PC-9 (cell line): ENCODE measurements around the gene SYT8. TPM values are rescaled to one million over a fixed set of nuclear protein-coding genes. Genes with fewer than 3 reads are reported as not detected.

Experiments used
- BruUV-seq: library from RNA; stranded (reverse); fragments of 400-500 nt; replicated peaks from 2 replicates; lab custom pipeline; 2021; lab: Mats Ljungman, UMichigan
- CTCF ChIA-PET: fragments of 300-600 bp; sonication (Branson Sonifier 250); formaldehyde crosslinking; loops from one replicate; lab custom pipeline; 2022; ENCODE audit warnings: antibody characterized with exemption; lab: Charles Lee
- POLR2A ChIA-PET: fragments of 300-600 bp; sonication (Branson Sonifier 250); formaldehyde crosslinking; loops from one replicate; lab custom pipeline; 2022; ENCODE audit warnings: antibody characterized with exemption; ENCODE audit not compliant: unreplicated experiment; lab: Charles Lee
- DNase-seq, 2 experiments: peaks; one replicate each; pipeline versions ENCODE4 v3.0.0 to v3.0.0-alpha.2; 2015 to 2022; ENCODE audit warnings: mixed read lengths in 1 of 2
- H2AFZ ChIP-seq: fragments of 200-600 bp; sonication (generic); 2 replicates; pipeline ENCODE4 v1.8.1; 2017; ENCODE audit warnings: antibody characterized with exemption
- H3F3A ChIP-seq: fragments of 200-600 bp; sonication (generic); 2 replicates; pipeline ENCODE4 v1.8.1; 2017; ENCODE audit warnings: antibody characterized with exemption, mild to moderate bottlenecking, low read depth; ENCODE audit not compliant: insufficient read depth
- H3K27ac ChIP-seq: fragments of 200-600 bp; sonication (generic); 2 replicates; pipeline ENCODE4 v1.6.1; 2016; ENCODE audit warnings: mixed run types
- H3K27me3 ChIP-seq: fragments of 200-600 bp; sonication (generic); 2 replicates; pipeline ENCODE4 v1.6.1; 2016; ENCODE audit warnings: low read depth, mixed run types; ENCODE audit not compliant: insufficient read depth
- H3K36me3 ChIP-seq: fragments of 200-600 bp; sonication (generic); 2 replicates; pipeline ENCODE4 v1.6.1; 2016; ENCODE audit warnings: low read depth, mixed run types
- H3K4me1 ChIP-seq: fragments of 200-600 bp; sonication (generic); replicated peaks from 2 replicates; pipeline ENCODE4 v1.6.1; 2016; ENCODE audit warnings: mixed run types; ENCODE audit not compliant: insufficient read depth
- H3K4me2 ChIP-seq: fragments of 200-600 bp; sonication (generic); 2 replicates; pipeline ENCODE4 v1.6.1; 2017; ENCODE audit warnings: mixed run types
- H3K4me3 ChIP-seq: fragments of 200-600 bp; sonication (generic); 2 replicates; pipeline ENCODE4 v1.6.1; 2016; ENCODE audit warnings: mixed run types
- H3K79me2 ChIP-seq: fragments of 200-600 bp; sonication (generic); 2 replicates; pipeline ENCODE4 v1.6.1; 2017; ENCODE audit warnings: low read depth, mixed run types
- H3K9me2 ChIP-seq: fragments of 200-600 bp; sonication (generic); 2 replicates; pipeline ENCODE4 v1.8.1; 2017; ENCODE audit warnings: mild to moderate bottlenecking; ENCODE audit not compliant: insufficient read depth
- H3K9me3 ChIP-seq: fragments of 200-600 bp; sonication (generic); 2 replicates; pipeline ENCODE4 v1.8.1; 2016; ENCODE audit warnings: low read depth; ENCODE audit not compliant: insufficient read depth
- H4K20me1 ChIP-seq: fragments of 200-600 bp; sonication (generic); 2 replicates; pipeline ENCODE4 v1.8.1; 2017; ENCODE audit not compliant: insufficient read depth
- CTCF ChIP-seq: fragments of 200-600 bp; sonication (generic); conservative IDR thresholded peaks from 2 replicates; pipeline ENCODE4 v1.6.1; 2017; ENCODE audit warnings: mixed run types, antibody characterized with exemption, mild to moderate bottlenecking, moderate library complexity
- EZH2 ChIP-seq: fragments of 200-600 bp; sonication (generic); IDR thresholded peaks from 2 replicates; pipeline ENCODE4 v1.8.0; 2017; ENCODE audit warnings: antibody characterized with exemption, low read depth
- intact Hi-C: fragments of 100-400 bp; cut with micrococcal nuclease; formaldehyde crosslinking; loops from one replicate; pipeline ENCODE4 v1.10.0; 2022; ENCODE audit not compliant: unreplicated experiment
- total RNA-seq: library from RNA; stranded (reverse); gene quantifications from 2 replicates; pipeline ENCODE4 v1.2.3, GENCODE V29; 2021

The SYT8 gene
- total RNA-seq, 1 experiment from 2014 or later, result 8.9 TPM

- TF ChIP-seq EZH2 (no peak), CTCF (no peak)
- no peak overlapping the region for H3K4me2 ChIP-seq
Observed at GRCh38 chr11:1864831-1865665, 30.3 kb downstream of the SYT8 start.

GRCh38 chr11:1866226-1866625 is 31.4 kb downstream of the SYT8 start:
- Histone ChIP-seq H3K9me3 (no peaks in the 10 kb centered on the region), H3K27me3 (0 out of 2 replicates have a peak, but pooled peaks cover 11% of the 10 kb centered on the region), H2AFZ (no peak overlapping the region), H4K20me1 (no peaks in the 10 kb centered on the region), H3K4me3 (no peak overlapping the region), H3K4me2 (no peak overlapping the region), H3F3A (no peaks in the 10 kb centered on the region), H3K27ac (no peak overlapping the region), H3K79me2 (no peaks in the 10 kb centered on the region), H3K4me1 (peaks cover 18% of the 10 kb centered on the region), H3K36me3 (no peaks in the 10 kb centered on the region), H3K9me2 (no peaks in the 10 kb centered on the region)
- BruUV-seq, result no TSS peak
- DNase-seq, result no peak
- CTCF ChIA-PET, result no interaction called here
- intact Hi-C loops, result no loop called here
- TF ChIP-seq CTCF, result no peak
- TF ChIP-seq EZH2, result no peak
- POLR2A ChIA-PET, result no interaction called here

More at GRCh38 chr11:1864831-1865665, 30.3 kb downstream of the SYT8 start:
- intact Hi-C loops, result no loop called here
- ChIA-PET POLR2A (no interaction called here), CTCF (no interaction called here)
- Histone ChIP-seq H3F3A (no peaks in the 10 kb centered on the region), H3K27me3 (0 out of 2 replicates have a peak, but pooled peaks cover 1% of the 10 kb centered on the region), H3K36me3 (no peaks in the 10 kb centered on the region), H3K79me2 (no peaks in the 10 kb centered on the region), H3K27ac (no peak overlapping the region), H3K9me3 (no peaks in the 10 kb centered on the region), H3K4me3 (no peak overlapping the region), H4K20me1 (no peaks in the 10 kb centered on the region), H2AFZ (no peak overlapping the region), H3K9me2 (no peaks in the 10 kb centered on the region), H3K4me1 (peaks cover 18% of the 10 kb centered on the region)
- BruUV-seq, result no TSS peak
- DNase-seq, result no peak

GRCh38 chr11:1866776-1867175 is 32.0 kb downstream of the SYT8 start:
- intact Hi-C loops, result no loop called here
- Histone ChIP-seq H3K9me2 (no peaks in the 10 kb centered on the region), H3K79me2 (no peaks in the 10 kb centered on the region), H2AFZ (no peak overlapping the region), H4K20me1 (no peaks in the 10 kb centered on the region), H3K27ac (no peak overlapping the region), H3K4me1 (peaks cover 18% of the 10 kb centered on the region), H3K9me3 (no peaks in the 10 kb centered on the region), H3K27me3 (0 out of 2 replicates have a peak, but pooled peaks cover 11% of the 10 kb centered on the region), H3F3A (no peaks in the 10 kb centered on the region), H3K4me3 (no peak overlapping the region), H3K36me3 (no peaks in the 10 kb centered on the region), H3K4me2 (no peak overlapping the region)
- ChIA-PET CTCF (no interaction called here), POLR2A (no interaction called here)
- TF ChIP-seq EZH2, result no peak
- no peak for TF ChIP-seq CTCF
- BruUV-seq, result no TSS peak
- DNase-seq, result no peak
